SK-N-SH treated with all-trans-retinoic acid at 6 μM for 48 hours (cell line): ENCODE data around the gene EIF5.

ENCODE experiments used
- ATAC-seq: fragments of 200-7000 bp; cut with Tn5 transposase; 3 replicates; pipeline ENCODE4 v1.9.1; 2020; ENCODE audit warnings: mild to moderate bottlenecking, moderate library complexity
- ARNTL ChIP-seq: fragments of 450-650 bp; formaldehyde crosslinking; IDR thresholded peaks from 2 replicates; pipeline ENCODE4 v1.5.0; 2020; ENCODE audit warnings: low read depth, mild to moderate bottlenecking, moderate library complexity, borderline replicate concordance
- BACH2 ChIP-seq: fragments of 250-450 bp; sonication (Bioruptor Pico); IDR thresholded peaks from 2 replicates; pipeline ENCODE4 v1.9.0; 2021; ENCODE audit warnings: mild to moderate bottlenecking, borderline replicate concordance
- CREB5 ChIP-seq: fragments of 250-450 bp; sonication (Bioruptor Pico); IDR thresholded peaks from 2 replicates; pipeline ENCODE4 v1.5.1; 2020; ENCODE audit warnings: low read depth, mild to moderate bottlenecking, moderate library complexity
- CSDC2 ChIP-seq: fragments of 250-450 bp; sonication (Bioruptor Pico); IDR thresholded peaks from 2 replicates; pipeline ENCODE4 v1.5.0; 2020; ENCODE audit warnings: mild to moderate bottlenecking, moderate library complexity
- CSRNP3 ChIP-seq: fragments of 250-450 bp; sonication (Bioruptor Pico); IDR thresholded peaks from 2 replicates; pipeline ENCODE4 v1.5.1; 2021; ENCODE audit warnings: mild to moderate bottlenecking, moderate library complexity
- ESRRG ChIP-seq: fragments of 250-450 bp; sonication (Bioruptor Pico); IDR thresholded peaks from 2 replicates; pipeline ENCODE4 v1.6.1; 2021; ENCODE audit warnings: mild to moderate bottlenecking
- GLIS3 ChIP-seq: fragments of 250-450 bp; sonication (Bioruptor Pico); IDR thresholded peaks from 2 replicates; pipeline ENCODE4 v1.5.0; 2020; ENCODE audit warnings: mild to moderate bottlenecking, moderate library complexity
- ISL1 ChIP-seq: fragments of 250-450 bp; sonication (Bioruptor Pico); IDR thresholded peaks from 2 replicates; pipeline ENCODE4 v2.1.2; 2022; ENCODE audit warnings: mild to moderate bottlenecking, moderate library complexity
- OSR1 ChIP-seq: fragments of 250-450 bp; sonication (Bioruptor Pico); IDR thresholded peaks from 2 replicates; pipeline ENCODE4 v1.8.0; 2022; ENCODE audit warnings: moderate library complexity, mild to moderate bottlenecking, inconsistent platforms
- POU6F1 ChIP-seq: fragments of 250-450 bp; sonication (Bioruptor Pico); IDR thresholded peaks from 2 replicates; pipeline ENCODE4 v1.8.0; 2021; ENCODE audit warnings: low read depth, mild to moderate bottlenecking, moderate library complexity, borderline replicate concordance
- PPARA ChIP-seq: fragments of 250-450 bp; sonication (Bioruptor Pico); IDR thresholded peaks from 2 replicates; pipeline ENCODE4 v1.5.0; 2020; ENCODE audit warnings: mild to moderate bottlenecking, borderline replicate concordance
- RARB ChIP-seq: fragments of 250-450 bp; sonication (Bioruptor Pico); IDR thresholded peaks from 2 replicates; pipeline ENCODE4 v1.8.0; 2021; ENCODE audit warnings: mild to moderate bottlenecking, moderate library complexity
- SNAI2 ChIP-seq: fragments of 250-450 bp; sonication (Bioruptor Pico); IDR thresholded peaks from 2 replicates; pipeline ENCODE4 v1.5.0; 2020; ENCODE audit warnings: mild to moderate bottlenecking, moderate library complexity
- TCF4 ChIP-seq: fragments of 250-450 bp; sonication (Bioruptor Pico); IDR thresholded peaks from 2 replicates; pipeline ENCODE4 v1.8.0; 2021; ENCODE audit warnings: mild to moderate bottlenecking, moderate library complexity, borderline replicate concordance
- ZC3H10 ChIP-seq: fragments of 250-450 bp; sonication (Bioruptor Pico); IDR thresholded peaks from 2 replicates; pipeline ENCODE4 v1.5.1; 2021; ENCODE audit warnings: mild to moderate bottlenecking, moderate library complexity
- ZFP3 ChIP-seq: fragments of 250-450 bp; sonication (Bioruptor Pico); IDR thresholded peaks from 2 replicates; pipeline ENCODE4 v1.5.0; 2020; ENCODE audit warnings: mild to moderate bottlenecking, moderate library complexity
- ZFP30 ChIP-seq: fragments of 450-650 bp; formaldehyde crosslinking; IDR thresholded peaks from 2 replicates; pipeline ENCODE4 v1.5.0; 2022; ENCODE audit warnings: mild to moderate bottlenecking, moderate library complexity
- ZNF8 ChIP-seq: fragments of 450-650 bp; formaldehyde crosslinking; IDR thresholded peaks from 2 replicates; pipeline ENCODE4 v1.5.0; 2020; ENCODE audit warnings: mild to moderate bottlenecking, moderate library complexity
- TF ChIP-seq, protein P1 (sequence below): fragments of 250-450 bp; sonication (Bioruptor Pico); IDR thresholded peaks from 2 replicates; pipeline ENCODE4 v1.8.0; 2020; ENCODE audit warnings: mild to moderate bottlenecking, moderate library complexity, borderline replicate concordance
- TF ChIP-seq, protein P2 (sequence below): fragments of 250-450 bp; sonication (Bioruptor Pico); IDR thresholded peaks from 2 replicates; pipeline ENCODE4 v1.5.0; 2020; ENCODE audit warnings: mild to moderate bottlenecking, moderate library complexity

The EIF5 gene

GRCh38 chr14:103292426-103293374, 41.3 kb upstream of the EIF5 start:
- peak; percentile 94 for ATAC-seq
- TF ChIP-seq BACH2 (CRISPR knock-in tag) (no peak), ARNTL (CRISPR knock-in tag) (no peak), PPARA (CRISPR knock-in tag) (no peak), OSR1 (CRISPR knock-in tag) (no peak), CSDC2 (CRISPR knock-in tag) (no peak), ZFP3 (CRISPR knock-in tag) (no peak), ZC3H10 (CRISPR knock-in tag) (no peak), CREB5 (no peak), POU6F1 (CRISPR knock-in tag) (no peak), SNAI2 (CRISPR knock-in tag) (no peak)
- TF ChIP-seq, protein P1, sequence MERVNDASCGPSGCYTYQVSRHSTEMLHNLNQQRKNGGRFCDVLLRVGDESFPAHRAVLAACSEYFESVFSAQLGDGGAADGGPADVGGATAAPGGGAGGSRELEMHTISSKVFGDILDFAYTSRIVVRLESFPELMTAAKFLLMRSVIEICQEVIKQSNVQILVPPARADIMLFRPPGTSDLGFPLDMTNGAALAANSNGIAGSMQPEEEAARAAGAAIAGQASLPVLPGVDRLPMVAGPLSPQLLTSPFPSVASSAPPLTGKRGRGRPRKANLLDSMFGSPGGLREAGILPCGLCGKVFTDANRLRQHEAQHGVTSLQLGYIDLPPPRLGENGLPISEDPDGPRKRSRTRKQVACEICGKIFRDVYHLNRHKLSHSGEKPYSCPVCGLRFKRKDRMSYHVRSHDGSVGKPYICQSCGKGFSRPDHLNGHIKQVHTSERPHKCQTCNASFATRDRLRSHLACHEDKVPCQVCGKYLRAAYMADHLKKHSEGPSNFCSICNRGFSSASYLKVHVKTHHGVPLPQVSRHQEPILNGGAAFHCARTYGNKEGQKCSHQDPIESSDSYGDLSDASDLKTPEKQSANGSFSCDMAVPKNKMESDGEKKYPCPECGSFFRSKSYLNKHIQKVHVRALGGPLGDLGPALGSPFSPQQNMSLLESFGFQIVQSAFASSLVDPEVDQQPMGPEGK (CRISPR knock-in tag): no peak
- TF ChIP-seq, all 23 proteins: peak for 0

DNA sequence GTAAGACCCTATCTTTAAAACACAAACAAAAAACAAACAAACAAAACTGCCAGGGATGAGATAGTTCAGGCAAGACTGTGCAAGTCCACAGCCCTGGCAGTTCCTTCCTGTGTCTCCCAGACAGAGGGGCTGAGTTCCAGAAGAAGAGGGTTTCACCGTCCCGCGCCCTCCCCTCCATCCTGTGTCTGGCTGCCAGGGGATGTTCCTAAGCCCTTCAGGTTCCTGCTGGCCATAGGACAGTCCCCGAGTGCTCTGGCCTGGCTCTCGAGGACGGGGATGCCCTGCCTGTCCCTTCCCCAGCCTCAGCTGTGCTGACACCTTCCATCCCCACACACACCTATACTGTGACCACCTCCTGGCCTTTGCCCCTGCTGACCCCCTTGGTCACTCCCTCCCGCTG, 40.6 kb upstream of the EIF5 start:
- no peak for TF ChIP-seq ZNF8 (CRISPR knock-in tag)
- no peak for TF ChIP-seq ZC3H10 (CRISPR knock-in tag)
- TF ChIP-seq, protein P1 (CRISPR knock-in tag): no peak
- no peak for TF ChIP-seq ESRRG (CRISPR knock-in tag)
- TF ChIP-seq GLIS3: no peak
- no peak for TF ChIP-seq RARB
- TF ChIP-seq ISL1 (CRISPR knock-in tag): no peak
- no peak for TF ChIP-seq PPARA (CRISPR knock-in tag)
- TF ChIP-seq, protein P2, sequence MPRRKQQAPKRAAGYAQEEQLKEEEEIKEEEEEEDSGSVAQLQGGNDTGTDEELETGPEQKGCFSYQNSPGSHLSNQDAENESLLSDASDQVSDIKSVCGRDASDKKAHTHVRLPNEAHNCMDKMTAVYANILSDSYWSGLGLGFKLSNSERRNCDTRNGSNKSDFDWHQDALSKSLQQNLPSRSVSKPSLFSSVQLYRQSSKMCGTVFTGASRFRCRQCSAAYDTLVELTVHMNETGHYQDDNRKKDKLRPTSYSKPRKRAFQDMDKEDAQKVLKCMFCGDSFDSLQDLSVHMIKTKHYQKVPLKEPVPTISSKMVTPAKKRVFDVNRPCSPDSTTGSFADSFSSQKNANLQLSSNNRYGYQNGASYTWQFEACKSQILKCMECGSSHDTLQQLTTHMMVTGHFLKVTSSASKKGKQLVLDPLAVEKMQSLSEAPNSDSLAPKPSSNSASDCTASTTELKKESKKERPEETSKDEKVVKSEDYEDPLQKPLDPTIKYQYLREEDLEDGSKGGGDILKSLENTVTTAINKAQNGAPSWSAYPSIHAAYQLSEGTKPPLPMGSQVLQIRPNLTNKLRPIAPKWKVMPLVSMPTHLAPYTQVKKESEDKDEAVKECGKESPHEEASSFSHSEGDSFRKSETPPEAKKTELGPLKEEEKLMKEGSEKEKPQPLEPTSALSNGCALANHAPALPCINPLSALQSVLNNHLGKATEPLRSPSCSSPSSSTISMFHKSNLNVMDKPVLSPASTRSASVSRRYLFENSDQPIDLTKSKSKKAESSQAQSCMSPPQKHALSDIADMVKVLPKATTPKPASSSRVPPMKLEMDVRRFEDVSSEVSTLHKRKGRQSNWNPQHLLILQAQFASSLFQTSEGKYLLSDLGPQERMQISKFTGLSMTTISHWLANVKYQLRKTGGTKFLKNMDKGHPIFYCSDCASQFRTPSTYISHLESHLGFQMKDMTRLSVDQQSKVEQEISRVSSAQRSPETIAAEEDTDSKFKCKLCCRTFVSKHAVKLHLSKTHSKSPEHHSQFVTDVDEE: no peak
- TF ChIP-seq OSR1 (CRISPR knock-in tag): no peak
- no peak for TF ChIP-seq CREB5
- TF ChIP-seq, all 23 proteins: peak for 0

DNA sequence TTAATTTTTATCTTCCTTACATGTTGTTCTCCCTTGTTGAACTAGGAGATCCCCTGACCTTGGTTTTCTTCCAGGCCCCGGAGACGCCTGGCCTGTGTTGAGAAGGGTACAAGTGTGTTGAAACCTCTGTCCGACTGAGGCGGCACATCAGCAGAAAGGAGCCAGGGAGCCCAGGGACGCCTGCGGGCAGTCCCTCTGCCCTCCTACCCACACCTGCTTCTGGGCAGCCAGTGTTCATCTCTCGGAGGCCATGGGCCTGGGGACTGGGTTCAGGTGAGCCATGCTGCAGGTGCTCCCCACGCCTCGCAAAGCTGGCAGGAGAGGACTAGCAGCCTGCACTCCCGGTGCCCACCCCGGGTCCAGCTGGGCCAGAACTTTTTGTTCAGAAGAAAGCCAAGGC, 39.9 kb upstream of the EIF5 start:
- TF ChIP-seq ISL1 (CRISPR knock-in tag): no peak
- no peak for TF ChIP-seq RARB
- TF ChIP-seq SNAI2 (CRISPR knock-in tag): no peak
- TF ChIP-seq, protein P2: no peak
- TF ChIP-seq PPARA (CRISPR knock-in tag): no peak
- no peak for TF ChIP-seq ESRRG (CRISPR knock-in tag)
- no peak for TF ChIP-seq ZFP30
- no peak for TF ChIP-seq CSRNP3 (CRISPR knock-in tag)
- TF ChIP-seq TCF4 (CRISPR knock-in tag): no peak
- TF ChIP-seq BACH2 (CRISPR knock-in tag): no peak
- no peak for ATAC-seq

More for the DNA sequence above, 40.6 kb upstream of the EIF5 start:
- no peak for ATAC-seq
